Measurements from ENCODE around the gene PPP4R1.

Gene PPP4R1

GRCh38 chr18:9587924-9588323 lies 26.4 kb downstream of the PPP4R1 start:
- DNase-seq, result no peak

GRCh38 chr18:9586814-9587213 lies 27.5 kb downstream of the PPP4R1 start:
- DNase-seq, result no peak

GRCh38 chr18:9581667-9582066 lies 32.7 kb downstream of the PPP4R1 start:
- DNase-seq, result no peak

GRCh38 chr18:9578306-9578705 lies 36.1 kb downstream of the PPP4R1 start:
- no peak for DNase-seq

- no peak for DNase-seq
These were observed 37.0 kb downstream of the PPP4R1 start for GRCh38 chr18:9577361-9577760.

- no peak for DNase-seq
These were observed 38.8 kb downstream of the PPP4R1 start for GRCh38 chr18:9575558-9575957.

- no peak for DNase-seq
These were observed 39.8 kb downstream of the PPP4R1 start for GRCh38 chr18:9574473-9575115.

GRCh38 chr18:9571546-9571945 lies 42.8 kb downstream of the PPP4R1 start:
- no peak for DNase-seq

GRCh38 chr18:9570255-9570654 lies 44.1 kb downstream of the PPP4R1 start:
- no peak for DNase-seq

- DNase-seq, result no peak
These were observed 45.2 kb downstream of the PPP4R1 start for GRCh38 chr18:9569178-9569577.

- DNase-seq, result no peak
These were observed 46.2 kb downstream of the PPP4R1 start for GRCh38 chr18:9568186-9568585.

- DNase-seq, result no peak
These were observed 49.0 kb downstream of the PPP4R1 start for GRCh38 chr18:9565407-9565806.

- DNase-seq, result no peak
These were observed 51.0 kb downstream of the PPP4R1 start for GRCh38 chr18:9563331-9563730.

- no peak for DNase-seq
These were observed 51.8 kb downstream of the PPP4R1 start for GRCh38 chr18:9562584-9562983.

GRCh38 chr18:9561759-9562158 lies 52.6 kb downstream of the PPP4R1 start:
- peak; percentile 48 to 51 for DNase-seq

GRCh38 chr18:9559253-9559652 lies 55.1 kb downstream of the PPP4R1 start:
- no peak for DNase-seq

GRCh38 chr18:9558387-9559064 lies 55.8 kb downstream of the PPP4R1 start:
- no peak for DNase-seq

- DNase-seq, result no peak
These were observed 57.0 kb downstream of the PPP4R1 start for GRCh38 chr18:9557250-9557943.

- DNase-seq, result no peak
These were observed 61.7 kb downstream of the PPP4R1 start for GRCh38 chr18:9552616-9553015.

- DNase-seq, result no peak
These were observed 62.2 kb downstream of the PPP4R1 start for GRCh38 chr18:9552191-9552590.

- no peak for DNase-seq
These were observed 63.9 kb downstream of the PPP4R1 start for GRCh38 chr18:9550429-9550828.

- no peak for DNase-seq
These were observed 65.0 kb downstream of the PPP4R1 start for GRCh38 chr18:9549405-9549804.

GRCh38 chr18:9547782-9548181 lies 66.6 kb downstream of the PPP4R1 start:
- no peak for DNase-seq

GRCh38 chr18:9546468-9546867 lies 67.9 kb downstream of the PPP4R1 start:
- DNase-seq, result no peak

Data from Kasumi-1 (cell line).